ENCODE results near the gene HNRNPH3.
"Not testable (repeated sequence)": the region's sequence is repeated elsewhere in the genome, so short reads cannot be mapped to it uniquely, and the experiment has no call there.

The HNRNPH3 gene

DNA sequence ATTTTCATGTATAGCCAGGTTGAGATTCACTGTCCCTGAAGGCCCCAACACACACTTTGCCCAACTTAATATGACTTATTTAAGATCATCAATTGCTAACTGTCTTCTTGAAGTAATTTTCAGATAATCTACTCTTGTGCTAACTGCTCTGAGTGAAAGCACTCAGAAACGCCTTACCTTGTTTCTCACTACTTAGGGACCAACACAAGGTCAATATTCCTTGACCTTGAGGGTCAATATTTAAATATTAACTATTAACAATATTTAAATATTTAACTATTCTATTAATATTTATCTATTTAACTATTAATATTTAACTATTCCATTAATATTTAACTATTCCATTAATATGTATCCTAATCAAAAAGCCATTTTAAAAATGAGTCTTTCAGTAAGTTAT lies 26.0 kb upstream of the HNRNPH3 start:
- FAIRE-seq = no peak
- no peak for TF ChIP-seq POLR2AphosphoS5 (IDR thresholded peaks at IDR 0.05; ENCODE audit: low read depth, low read length)
- TF ChIP-seq TAF1 (IDR thresholded peaks at IDR 0.05; ENCODE audit: borderline replicate concordance, low read depth, low read length) = no peak
- no peak for TF ChIP-seq POLR2A (IDR thresholded peaks at IDR 0.05; ENCODE audit: low read depth, low read length)
- no peak for DNase-seq (ENCODE audit: insufficient read length)

DNA sequence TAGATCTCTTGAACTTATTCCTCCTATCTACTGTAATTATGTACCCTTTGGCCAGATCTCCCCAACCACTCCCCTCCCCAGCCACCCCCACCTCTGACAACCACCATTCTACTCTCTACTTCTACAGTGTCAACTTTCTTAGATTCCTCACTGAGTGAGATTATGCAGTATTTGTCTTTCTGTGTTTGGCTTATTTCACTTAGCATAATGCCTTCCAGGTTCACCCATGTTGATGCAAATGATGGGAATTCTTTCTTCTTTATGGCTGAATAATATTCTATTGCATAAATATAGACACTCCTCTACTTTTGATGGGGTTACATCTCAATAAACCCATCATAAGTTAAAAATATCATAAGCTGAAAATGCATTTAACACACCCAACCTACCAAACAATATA lies 21.3 kb upstream of the HNRNPH3 start:
- no peak for DNase-seq (ENCODE audit: insufficient read length)
- FAIRE-seq = no peak
- no peak for TF ChIP-seq TAF1 (IDR thresholded peaks at IDR 0.05; ENCODE audit: borderline replicate concordance, low read depth, low read length)
- TF ChIP-seq POLR2AphosphoS5 (IDR thresholded peaks at IDR 0.05; ENCODE audit: low read depth, low read length) = no peak

GRCh38 chr10:68314930-68315329 lies 16.9 kb upstream of the HNRNPH3 start:
- FAIRE-seq; DNase-seq (ENCODE audit: insufficient read length): not testable (repeated sequence)

DNA sequence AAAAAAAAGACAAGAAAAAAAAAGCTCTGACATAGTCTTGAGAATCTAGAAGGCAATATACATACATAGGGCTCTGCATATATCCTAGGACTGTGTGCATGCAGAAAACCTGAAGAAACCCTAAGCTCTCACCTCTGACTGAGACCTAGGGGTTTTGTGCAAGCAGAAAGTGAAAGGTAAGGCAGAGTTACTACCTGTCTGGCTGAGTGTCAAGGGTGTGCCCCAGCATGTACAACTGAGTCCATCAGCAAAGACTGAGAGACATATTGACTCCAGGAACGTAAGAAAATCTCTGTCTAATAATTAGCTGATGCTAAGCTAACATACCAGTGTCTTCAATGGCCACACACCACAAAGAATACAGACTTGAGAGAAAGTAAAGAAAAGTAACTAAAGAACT lies 16.3 kb upstream of the HNRNPH3 start:
- no peak for FAIRE-seq
- TF ChIP-seq POLR2AphosphoS5 (IDR thresholded peaks at IDR 0.05; ENCODE audit: low read depth, low read length) = no peak
- TF ChIP-seq TAF1 (IDR thresholded peaks at IDR 0.05; ENCODE audit: borderline replicate concordance, low read depth, low read length) = no peak
- TF ChIP-seq POLR2A (IDR thresholded peaks at IDR 0.05; ENCODE audit: low read depth, low read length) = no peak
- no peak for DNase-seq (ENCODE audit: insufficient read length)

DNA sequence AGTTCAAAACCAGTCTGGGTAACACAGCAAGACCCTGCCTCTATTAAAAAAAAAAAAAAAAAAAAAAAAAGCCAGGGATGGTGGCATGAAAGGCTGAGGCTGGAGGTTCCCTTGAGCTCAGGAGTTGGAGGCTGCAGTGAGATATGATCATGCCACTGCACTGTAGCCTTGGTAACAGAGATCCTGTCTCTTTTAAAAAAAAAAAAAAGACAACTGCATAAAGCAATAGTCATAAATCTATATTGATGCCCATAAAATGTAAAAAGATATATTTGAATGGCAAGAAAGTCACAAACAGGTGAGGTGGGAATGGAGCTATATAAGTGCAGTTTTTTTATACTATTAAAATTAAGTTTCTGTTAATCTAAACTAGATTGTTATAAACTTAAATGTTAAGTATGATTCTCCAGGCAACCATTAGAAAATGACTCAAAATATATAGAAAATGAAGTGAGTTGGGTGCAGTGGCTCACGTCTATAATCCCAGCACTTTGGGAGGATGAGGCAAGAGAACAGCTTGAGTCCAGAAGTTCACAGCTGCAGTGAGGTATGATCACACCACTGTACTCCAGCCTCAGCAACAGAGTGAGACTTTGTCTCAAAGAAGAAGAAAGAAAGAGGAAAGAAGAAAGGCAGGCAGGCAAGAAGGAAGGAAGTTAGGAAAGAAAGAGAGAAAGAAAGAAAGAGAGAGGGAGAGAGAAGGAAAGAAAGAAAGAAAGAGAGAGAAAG lies 13.4 kb upstream of the HNRNPH3 start:
- TF ChIP-seq TAF1 (IDR thresholded peaks at IDR 0.05; ENCODE audit: borderline replicate concordance, low read depth, low read length) (no peak), POLR2AphosphoS5 (IDR thresholded peaks at IDR 0.05; ENCODE audit: low read depth, low read length) (no peak), POLR2A (IDR thresholded peaks at IDR 0.05; ENCODE audit: low read depth, low read length) (no peak)
- no peak for FAIRE-seq
- no peak for DNase-seq (ENCODE audit: insufficient read length)

GRCh38 chr10:68324396-68324795 lies 7.5 kb upstream of the HNRNPH3 start:
- FAIRE-seq; DNase-seq (ENCODE audit: insufficient read length): not testable (repeated sequence)

- no peak for DNase-seq (ENCODE audit: insufficient read length)
- TF ChIP-seq TAF1 (IDR thresholded peaks at IDR 0.05; ENCODE audit: borderline replicate concordance, low read depth, low read length) (no peak), POLR2A (IDR thresholded peaks at IDR 0.05; ENCODE audit: low read depth, low read length) (no peak), POLR2AphosphoS5 (IDR thresholded peaks at IDR 0.05; ENCODE audit: low read depth, low read length) (no peak)
- no peak for FAIRE-seq
Measured at GRCh38 chr10:68327889-68328786, 3.7 kb upstream of the HNRNPH3 start.

- FAIRE-seq = no peak
Measured at GRCh38 chr10:68329506-68329861, 2.4 kb upstream of the HNRNPH3 start.

DNA sequence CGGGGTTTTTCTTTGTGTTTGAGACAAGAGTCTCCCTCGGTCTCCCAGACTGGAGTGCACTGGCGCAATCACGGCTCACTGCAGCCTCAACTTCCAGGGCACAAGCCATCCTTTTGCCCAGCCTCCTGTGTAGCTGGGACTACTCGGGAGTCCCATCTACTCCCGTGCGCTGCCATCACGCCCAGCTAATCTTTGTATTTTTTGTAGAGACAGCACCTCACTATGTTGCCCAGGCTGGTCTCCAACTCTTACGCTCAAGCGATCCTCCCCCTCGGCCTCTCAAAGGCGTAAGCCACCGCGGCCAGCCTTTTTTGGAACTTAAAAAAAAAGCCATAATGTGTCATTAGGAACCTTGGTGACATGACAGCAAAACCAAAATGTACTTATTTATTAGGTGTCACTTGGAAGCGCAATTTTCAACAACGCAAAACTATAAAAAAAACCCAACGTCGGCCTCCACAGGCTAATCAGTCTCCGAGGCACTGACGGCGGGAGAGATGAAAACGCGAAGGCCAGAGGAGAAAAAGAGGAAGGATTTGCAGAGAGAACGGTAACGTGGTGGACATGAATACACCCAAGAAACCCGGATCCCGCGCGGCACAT lies 911 bp upstream of the HNRNPH3 start:
- no peak for FAIRE-seq
- no peak for DNase-seq (ENCODE audit: insufficient read length)
- no peak for TF ChIP-seq POLR2A (IDR thresholded peaks at IDR 0.05; ENCODE audit: low read depth, low read length)
- TF ChIP-seq POLR2AphosphoS5 (IDR thresholded peaks at IDR 0.05; ENCODE audit: low read depth, low read length) = no peak
- TF ChIP-seq TAF1 (IDR thresholded peaks at IDR 0.05; ENCODE audit: borderline replicate concordance, low read depth, low read length) = no peak

More at GRCh38 chr10:68329506-68329861, 2.4 kb upstream of the HNRNPH3 start:
- TF ChIP-seq POLR2AphosphoS5 (IDR thresholded peaks at IDR 0.05; ENCODE audit: low read depth, low read length) = no peak
- no peak for TF ChIP-seq POLR2A (IDR thresholded peaks at IDR 0.05; ENCODE audit: low read depth, low read length)
- no peak for TF ChIP-seq TAF1 (IDR thresholded peaks at IDR 0.05; ENCODE audit: borderline replicate concordance, low read depth, low read length)
- DNase-seq (ENCODE audit: insufficient read length) = no peak

DNA sequence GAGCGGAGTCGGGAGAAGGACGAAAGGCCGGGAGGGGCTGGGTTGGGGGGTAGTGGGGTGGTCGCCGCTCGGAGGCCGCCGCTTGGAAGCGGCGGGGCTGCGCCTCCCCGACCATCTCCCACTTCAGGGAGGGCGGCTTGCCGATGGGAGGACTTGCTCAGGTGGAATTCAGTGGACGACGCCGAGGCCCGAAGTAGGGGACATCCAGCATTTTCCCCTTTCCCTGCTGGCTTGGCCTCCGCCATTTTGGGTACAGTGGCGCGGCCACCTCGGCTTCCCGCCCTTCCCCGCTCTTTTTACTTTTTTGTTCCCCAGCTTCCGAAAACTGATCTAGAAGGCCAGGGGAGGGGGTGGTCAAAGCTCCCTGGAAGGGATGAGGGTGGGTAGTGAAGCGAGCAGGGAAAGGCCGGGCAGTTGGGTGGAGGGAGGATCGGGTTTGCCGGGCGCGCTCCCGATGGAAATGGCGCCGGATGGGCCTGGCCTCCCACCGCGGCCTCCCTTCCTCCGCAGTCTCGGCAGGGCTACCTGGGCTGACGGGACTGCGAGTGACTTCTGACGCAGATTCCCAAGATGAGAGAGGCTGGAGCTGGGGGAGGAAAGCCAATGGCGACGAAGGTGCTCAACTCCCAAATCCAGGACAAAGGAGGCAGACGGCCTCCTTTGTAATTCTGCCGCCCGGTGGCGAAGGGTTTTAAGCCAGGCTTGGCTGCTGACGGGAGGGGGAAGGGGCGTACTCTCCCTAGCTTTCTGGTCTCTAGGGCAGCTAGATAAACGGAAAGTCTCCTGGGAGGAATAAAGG lies 594 bp downstream of the HNRNPH3 start, which contains the start of gene PBLD:
Gene PBLD (minus strand): TSS at position 670 of the 799 bp plus-strand sequence. CDS start 26,084 bp downstream, outside the sequence.
- TF ChIP-seq POLR2AphosphoS5 (IDR thresholded peaks at IDR 0.05; ENCODE audit: low read depth, low read length) = peak; percentile 74
- TF ChIP-seq POLR2A (IDR thresholded peaks at IDR 0.05; ENCODE audit: low read depth, low read length) = peak; percentile 71
- TF ChIP-seq TAF1 (IDR thresholded peaks at IDR 0.05; ENCODE audit: borderline replicate concordance, low read depth, low read length) = no peak
- no peak for FAIRE-seq
- peak; percentile 27 for DNase-seq (ENCODE audit: insufficient read length)

DNA sequence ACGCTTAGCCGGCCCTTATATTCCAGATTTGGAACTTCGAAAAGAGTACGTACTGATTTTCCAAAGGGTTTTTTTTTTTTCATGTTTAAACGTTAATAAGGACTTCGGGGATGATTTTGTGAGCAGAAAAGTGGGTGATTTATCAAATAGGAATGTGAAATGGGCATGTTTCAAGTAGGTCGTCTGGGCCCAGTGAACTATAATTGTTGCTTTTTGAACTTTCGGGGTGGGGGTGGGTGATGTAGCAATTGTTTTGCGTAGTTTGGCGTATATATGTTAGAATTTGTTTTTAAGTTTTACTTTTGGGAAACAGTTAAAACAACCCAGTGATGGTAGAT lies 1.2 kb downstream of the HNRNPH3 start:
- no peak for DNase-seq (ENCODE audit: insufficient read length)
- TF ChIP-seq TAF1 (IDR thresholded peaks at IDR 0.05; ENCODE audit: borderline replicate concordance, low read depth, low read length) = no peak
- TF ChIP-seq POLR2A (IDR thresholded peaks at IDR 0.05; ENCODE audit: low read depth, low read length) = no peak
- no peak for TF ChIP-seq POLR2AphosphoS5 (IDR thresholded peaks at IDR 0.05; ENCODE audit: low read depth, low read length)
- no peak for FAIRE-seq
